CD4-positive, alpha-beta T cell treated with Interleukin-21 for 1 hour (primary cell): Measurements from ENCODE around the gene ZNF839.
"Not testable (repeated sequence)": the region's sequence is repeated elsewhere in the genome, so short reads cannot be mapped to it uniquely, and the experiment has no call there.

ENCODE experiments used
- DNase-seq: peaks from one replicate; pipeline ENCODE4 v3.0.0-alpha.2; 2020

Gene ZNF839

GRCh38 chr14:102344084-102344483 lies 24.5 kb downstream of the ZNF839 start:
- DNase-seq = no peak

- DNase-seq = no peak
Observed at GRCh38 chr14:102344485-102344884, 24.9 kb downstream of the ZNF839 start.

GRCh38 chr14:102345232-102345631 lies 25.7 kb downstream of the ZNF839 start:
- DNase-seq = no peak

GRCh38 chr14:102346645-102347044 lies 27.1 kb downstream of the ZNF839 start:
- DNase-seq = no peak

GRCh38 chr14:102348376-102348775 lies 28.8 kb downstream of the ZNF839 start:
- DNase-seq = no peak

GRCh38 chr14:102351023-102351422 lies 31.5 kb downstream of the ZNF839 start:
- no peak for DNase-seq

DNA sequence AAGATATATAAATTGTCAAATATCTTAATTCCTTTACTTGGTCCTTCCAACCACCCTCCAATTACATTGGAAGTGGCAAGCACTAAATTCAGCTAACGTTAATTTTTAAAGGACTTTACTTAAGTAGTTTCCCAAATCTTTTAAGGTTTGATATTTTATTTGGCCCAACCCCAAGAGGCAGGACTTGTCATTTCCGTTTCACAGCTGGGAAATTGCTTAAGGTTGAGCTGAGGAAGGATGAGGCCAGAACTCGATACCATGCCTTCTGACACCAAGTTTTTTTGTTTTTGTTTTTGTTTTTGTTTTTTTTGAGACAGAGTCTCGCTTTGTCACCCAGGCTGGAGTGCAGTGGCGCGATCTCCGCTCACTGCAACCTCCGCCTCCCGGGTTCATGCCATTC lies 32.0 kb downstream of the ZNF839 start:
- not testable (repeated sequence) for DNase-seq

DNA sequence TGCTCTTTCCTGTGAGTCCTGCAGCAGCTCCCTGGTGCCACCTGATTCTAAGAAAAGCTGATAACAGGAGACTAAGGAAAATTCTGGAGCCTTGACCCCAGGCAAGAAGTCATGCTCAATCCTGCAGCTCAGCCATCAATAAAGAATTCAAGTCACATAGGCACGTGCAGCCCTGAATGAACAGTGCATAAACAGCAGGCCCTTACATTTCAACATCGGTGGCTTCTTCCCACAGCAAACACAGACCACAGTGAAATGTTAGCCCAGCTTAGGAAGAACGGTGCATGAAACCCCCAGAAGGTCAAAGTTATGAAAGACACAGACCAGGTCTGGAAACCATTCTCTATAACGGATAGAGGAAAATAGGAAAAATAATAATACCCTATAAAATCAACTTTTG lies 32.7 kb downstream of the ZNF839 start:
- DNase-seq = no peak

DNA sequence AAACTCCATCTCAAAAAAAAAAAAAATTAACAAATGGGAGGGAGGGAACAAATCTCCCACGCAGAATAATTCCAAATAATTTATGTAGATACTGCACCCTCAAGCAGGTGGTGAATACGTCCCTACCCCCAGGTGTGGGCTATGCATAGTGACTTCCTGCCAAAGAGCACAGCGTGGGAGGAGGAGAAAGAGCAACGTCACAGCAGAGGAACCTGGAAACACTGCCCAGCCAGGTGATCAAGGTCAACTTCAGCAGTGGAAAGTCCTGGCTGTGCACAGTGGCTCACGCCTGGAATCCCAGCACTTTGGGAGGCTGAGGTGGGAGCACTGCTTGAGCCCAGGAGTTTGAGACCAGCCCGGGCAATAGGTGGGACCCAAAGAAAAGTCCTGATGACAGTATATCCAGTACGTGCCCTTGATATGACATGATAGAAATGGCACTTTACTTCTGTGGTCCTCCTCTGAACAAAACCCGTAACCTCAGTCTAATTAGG lies 33.6 kb downstream of the ZNF839 start:
- DNase-seq = no peak

GRCh38 chr14:102356280-102356679 lies 36.7 kb downstream of the ZNF839 start:
- DNase-seq = no peak

GRCh38 chr14:102359341-102359740 lies 39.8 kb downstream of the ZNF839 start:
- no peak for DNase-seq

DNA sequence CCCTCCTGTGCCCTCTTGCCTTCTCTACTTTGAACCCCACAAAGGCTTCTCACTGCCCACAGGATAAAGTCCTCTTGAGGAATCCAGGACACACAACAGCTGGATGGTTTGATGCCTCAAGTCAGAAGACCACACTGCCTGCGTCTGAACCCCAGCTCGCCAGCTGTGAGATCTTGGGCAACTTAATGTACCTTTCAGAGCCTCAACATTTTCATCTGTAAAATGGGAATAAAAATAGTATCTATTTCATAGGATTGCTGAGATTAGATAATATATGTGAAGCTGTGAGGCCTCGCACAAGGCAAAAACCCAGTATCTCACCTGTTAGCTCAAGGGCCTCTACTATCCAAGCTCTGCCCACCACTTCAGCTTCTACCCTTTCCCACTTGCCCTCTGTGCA lies 40.8 kb downstream of the ZNF839 start:
- no peak for DNase-seq

- DNase-seq = peak; percentile 33
Observed at GRCh38 chr14:102362084-102362483, 42.5 kb downstream of the ZNF839 start.

- DNase-seq = peak; percentile 95
Observed at GRCh38 chr14:102362545-102363181, 43.1 kb downstream of the ZNF839 start, which contains the start of the genes CINP and TECPR2. Gene CINP (minus strand): TSS chr14:102362890. CDS start chr14:102362851, 39 bp downstream. Gene TECPR2 (plus strand): TSS chr14:102362941. CDS start chr14:102376722, 13,781 bp downstream.

- peak; percentile 2 for DNase-seq
Observed at GRCh38 chr14:102363182-102363943, 43.8 kb downstream of the ZNF839 start.

- peak; percentile 11 for DNase-seq
Observed at GRCh38 chr14:102370305-102370809, 50.8 kb downstream of the ZNF839 start.

GRCh38 chr14:102371361-102371760 lies 51.8 kb downstream of the ZNF839 start:
- no peak for DNase-seq

DNA sequence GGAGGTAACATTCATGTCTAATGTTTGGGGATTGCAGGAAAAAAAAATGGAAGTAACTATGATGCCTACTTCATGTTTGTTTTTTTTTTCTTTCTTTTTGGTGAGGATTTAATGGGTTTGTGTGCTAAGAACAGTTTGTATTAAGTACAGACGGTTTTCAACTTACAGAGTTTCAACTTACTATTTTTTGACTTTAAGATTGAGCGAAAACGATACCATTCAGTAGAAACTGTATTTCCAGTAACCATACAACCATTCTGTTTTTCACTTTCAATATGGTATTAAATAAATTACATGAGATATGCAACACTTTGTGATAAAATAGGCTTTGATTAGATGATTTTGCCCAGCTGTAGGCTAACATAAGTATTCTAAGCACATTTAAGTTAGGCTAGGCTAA lies 53.6 kb downstream of the ZNF839 start:
- no peak for DNase-seq

DNA sequence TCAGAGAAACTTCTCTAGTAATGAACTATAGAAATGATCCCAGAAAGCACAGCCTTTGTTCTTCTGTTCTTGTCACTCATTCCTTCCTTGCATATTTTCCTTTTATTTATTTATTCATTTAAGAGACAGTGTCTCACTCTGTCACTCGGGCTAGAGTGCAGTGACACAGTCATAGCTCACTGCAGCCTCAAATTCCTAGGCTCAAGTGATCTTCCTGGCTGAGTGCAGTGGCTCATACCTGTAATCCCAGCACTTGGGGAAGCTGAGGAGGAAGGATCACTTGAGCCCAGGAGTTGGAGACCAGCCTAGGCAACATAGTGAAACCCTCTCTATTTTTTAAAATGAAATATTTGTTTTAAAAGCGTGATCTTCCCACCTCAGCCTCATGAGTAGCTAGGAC lies 54.7 kb downstream of the ZNF839 start:
- DNase-seq = no peak

DNA sequence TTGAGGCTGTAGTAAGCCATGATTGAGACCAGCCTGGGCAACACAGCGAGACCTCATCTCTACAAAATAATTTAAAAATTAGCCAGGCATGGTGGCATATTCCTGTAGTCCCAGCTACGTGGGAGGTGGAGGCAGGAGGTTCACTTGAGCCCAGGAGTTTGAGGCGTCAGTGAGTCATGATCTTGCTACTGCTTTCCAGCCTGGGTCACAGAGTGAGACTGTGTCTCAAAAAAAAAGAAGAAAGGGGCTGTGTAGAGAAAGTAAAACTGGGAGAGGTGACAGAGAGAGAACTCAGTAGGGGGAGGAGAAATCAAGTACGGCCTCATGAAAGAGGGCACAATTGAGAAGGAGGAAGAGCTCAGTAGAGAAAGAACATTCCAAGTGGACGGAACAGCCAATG lies 55.6 kb downstream of the ZNF839 start:
- no peak for DNase-seq

GRCh38 chr14:102377696-102378095 lies 58.1 kb downstream of the ZNF839 start:
- DNase-seq = no peak

DNA sequence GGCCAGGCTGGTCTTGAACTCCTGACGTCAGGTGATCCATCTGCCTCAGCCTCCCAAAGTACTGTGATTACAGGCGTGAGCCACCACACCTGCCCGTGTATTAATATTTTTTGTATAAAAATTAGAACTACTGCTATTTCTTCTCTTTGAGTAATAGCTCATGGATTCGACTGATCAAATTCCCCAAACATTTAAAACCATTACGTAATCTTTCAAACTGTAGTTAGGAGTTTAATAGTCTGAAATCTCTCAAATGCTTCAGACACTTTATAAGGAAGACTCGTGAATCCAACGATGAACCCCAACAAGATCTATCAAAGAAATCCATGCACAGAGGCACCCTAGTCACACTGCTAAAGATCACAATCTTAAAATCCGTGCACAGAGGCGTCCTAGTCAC lies 59.3 kb downstream of the ZNF839 start:
- no peak for DNase-seq

DNA sequence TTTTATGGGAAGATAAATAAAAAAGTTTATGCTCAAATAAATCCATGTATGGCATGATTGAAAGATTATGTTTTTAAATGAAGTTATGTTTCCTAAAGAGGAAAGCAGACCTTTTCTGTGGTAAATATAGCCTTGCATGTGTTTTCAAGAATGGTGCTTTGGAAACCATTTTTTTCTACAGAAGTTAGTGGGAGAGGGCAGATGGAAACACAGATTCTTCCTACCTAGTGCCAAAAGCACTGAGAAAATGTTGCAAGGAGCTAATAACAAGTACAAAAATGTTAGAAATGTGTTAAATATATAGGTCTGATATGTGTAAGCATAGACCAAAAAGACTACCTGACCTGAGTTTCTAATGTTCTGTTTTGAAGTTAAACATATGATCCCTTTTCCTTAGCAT lies 67.5 kb downstream of the ZNF839 start:
- no peak for DNase-seq

DNA sequence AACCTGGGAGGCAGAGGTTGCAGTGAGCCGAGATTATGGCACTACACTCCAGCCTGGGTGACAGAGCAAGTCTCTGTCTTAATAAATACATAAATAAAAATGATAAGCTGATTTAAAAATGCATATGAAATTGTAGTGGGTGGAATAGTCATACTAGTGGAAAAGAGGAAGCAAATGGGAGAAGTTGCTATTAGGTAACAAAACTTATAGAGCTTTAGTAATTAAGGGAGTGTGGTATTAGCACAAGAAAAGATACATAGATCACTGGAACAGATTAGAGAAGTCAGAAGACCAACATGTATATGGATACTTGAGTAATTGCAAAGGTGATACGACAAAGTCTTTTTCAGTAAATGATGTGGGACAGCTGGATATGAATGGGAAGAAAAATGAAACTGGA lies 69.7 kb downstream of the ZNF839 start:
- no peak for DNase-seq
